Left ventricle myocardium inferior (tissue), 1 donor: ENCODE data around the gene CLDN3. TPM values are rescaled to one million over a fixed set of nuclear protein-coding genes. Genes with fewer than 3 reads are reported as not detected.
"Not testable (repeated sequence)": the region's sequence is repeated elsewhere in the genome, so short reads cannot be mapped to it uniquely, and the experiment has no call there.

ENCODE experiments used
- DNase-seq: peaks from one replicate; pipeline ENCODE4 v3.0.0-alpha.2; 2020
- H3K27ac ChIP-seq: fragments of 200-600 bp; replicated peaks from 2 replicates; pipeline ENCODE4 v1.8.0; 2021
- H3K27me3 ChIP-seq: fragments of 200-600 bp; 2 replicates; pipeline ENCODE4 v1.8.0; 2021; ENCODE audit warnings: low read depth
- H3K36me3 ChIP-seq: fragments of 200-600 bp; 2 replicates; pipeline ENCODE4 v1.8.0; 2021
- H3K4me1 ChIP-seq: fragments of 200-600 bp; 2 replicates; pipeline ENCODE4 v1.8.0; 2021
- H3K4me3 ChIP-seq: fragments of 200-600 bp; 2 replicates; pipeline ENCODE4 v1.8.0; 2021; ENCODE audit warnings: mild to moderate bottlenecking, moderate library complexity
- H3K9me3 ChIP-seq: fragments of 200-600 bp; replicated peaks from 2 replicates; pipeline ENCODE4 v1.8.0; 2021
- intact Hi-C: fragments of 100-400 bp; cut with micrococcal nuclease; formaldehyde crosslinking; loops from one replicate; pipeline ENCODE4 v1.11.0; 2022
- total RNA-seq: library from RNA; stranded (reverse); fragmentation: NEBNext Ultra II Directional; extraction: Animal tissue kit (Norgen Biotek cat#: 25700); gene quantifications from one replicate; pipeline ENCODE4 v1.2.1, GENCODE V29; 2021
- TF ChIP-seq, protein P1 (sequence below): fragments of 200-600 bp; IDR thresholded peaks from 2 replicates; pipeline ENCODE4 v1.8.0; 2021; ENCODE audit warnings: antibody characterized with exemption, mild to moderate bottlenecking, borderline replicate concordance
- donor health status: DM: no; HTN: yes; CAD: no; lungs with severe emphysema.

CLDN3 gene
- total RNA-seq, 1 donor from 2014 or later: not detected

DNA sequence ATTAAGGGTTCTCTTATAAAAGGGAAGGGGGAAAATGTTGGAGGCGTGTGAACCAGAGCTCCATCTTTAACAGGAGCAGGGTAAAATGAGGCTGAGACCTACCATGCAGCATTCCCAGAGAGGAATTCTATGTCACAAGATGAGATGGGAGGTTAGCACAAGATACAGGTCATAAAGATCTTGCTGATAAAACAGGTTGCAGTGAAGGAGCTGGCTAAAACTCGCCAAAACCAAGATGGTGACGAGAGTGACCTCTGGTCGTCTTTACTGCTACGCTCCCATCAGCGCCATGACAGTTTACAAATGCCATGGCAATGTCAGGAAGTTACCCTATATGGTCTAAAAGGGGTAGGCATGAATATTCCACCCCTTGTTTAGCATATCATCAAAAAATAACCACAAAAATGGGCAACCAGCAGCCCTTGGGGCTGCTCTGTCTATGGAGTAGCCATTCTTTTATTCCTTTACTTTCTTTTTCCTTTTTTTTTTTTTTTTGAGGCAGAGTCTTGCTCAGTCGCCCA, 21.2 kb upstream of the CLDN3 start:
- peaks cover 15% of the 10 kb centered on the region for H3K9me3 ChIP-seq
- intact Hi-C loops, H3K4me3 ChIP-seq, H3K27ac ChIP-seq, DNase-seq, H3K36me3 ChIP-seq, H3K4me1 ChIP-seq: not testable (repeated sequence)
- H3K27me3 ChIP-seq: peaks cover 41% of the 10 kb centered on the region

DNA sequence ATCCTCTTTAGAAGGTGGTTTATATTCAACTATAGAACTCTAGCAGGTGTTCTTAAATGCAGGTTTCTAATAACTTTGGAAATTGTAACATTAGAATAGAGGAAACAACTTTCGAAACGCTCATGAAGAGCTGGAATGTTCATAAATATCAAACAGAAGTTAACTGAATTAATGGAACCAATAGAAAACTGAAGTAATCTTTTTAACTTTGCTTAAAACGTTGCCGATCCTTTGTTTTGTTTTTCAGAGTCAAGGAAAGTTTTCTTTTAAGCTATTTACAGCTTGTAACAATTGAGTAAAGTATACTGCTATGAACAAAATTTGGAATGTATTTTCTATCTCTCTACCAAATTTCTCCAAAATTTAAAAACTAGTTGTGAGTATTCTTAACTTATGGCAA, 19.0 kb upstream of the CLDN3 start:
- TF ChIP-seq, protein P1, sequence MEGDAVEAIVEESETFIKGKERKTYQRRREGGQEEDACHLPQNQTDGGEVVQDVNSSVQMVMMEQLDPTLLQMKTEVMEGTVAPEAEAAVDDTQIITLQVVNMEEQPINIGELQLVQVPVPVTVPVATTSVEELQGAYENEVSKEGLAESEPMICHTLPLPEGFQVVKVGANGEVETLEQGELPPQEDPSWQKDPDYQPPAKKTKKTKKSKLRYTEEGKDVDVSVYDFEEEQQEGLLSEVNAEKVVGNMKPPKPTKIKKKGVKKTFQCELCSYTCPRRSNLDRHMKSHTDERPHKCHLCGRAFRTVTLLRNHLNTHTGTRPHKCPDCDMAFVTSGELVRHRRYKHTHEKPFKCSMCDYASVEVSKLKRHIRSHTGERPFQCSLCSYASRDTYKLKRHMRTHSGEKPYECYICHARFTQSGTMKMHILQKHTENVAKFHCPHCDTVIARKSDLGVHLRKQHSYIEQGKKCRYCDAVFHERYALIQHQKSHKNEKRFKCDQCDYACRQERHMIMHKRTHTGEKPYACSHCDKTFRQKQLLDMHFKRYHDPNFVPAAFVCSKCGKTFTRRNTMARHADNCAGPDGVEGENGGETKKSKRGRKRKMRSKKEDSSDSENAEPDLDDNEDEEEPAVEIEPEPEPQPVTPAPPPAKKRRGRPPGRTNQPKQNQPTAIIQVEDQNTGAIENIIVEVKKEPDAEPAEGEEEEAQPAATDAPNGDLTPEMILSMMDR: no peak
- Histone ChIP-seq H3K27ac (no peak overlapping the region), H3K4me1 (no peaks in the 10 kb centered on the region), H3K27me3 (peaks cover 22% of the 10 kb centered on the region), H3K4me3 (no peak overlapping the region), H3K9me3 (peaks cover 12% of the 10 kb centered on the region), H3K36me3 (no peaks in the 10 kb centered on the region)
- DNase-seq: no peak
- intact Hi-C loops: no loop called here

DNA sequence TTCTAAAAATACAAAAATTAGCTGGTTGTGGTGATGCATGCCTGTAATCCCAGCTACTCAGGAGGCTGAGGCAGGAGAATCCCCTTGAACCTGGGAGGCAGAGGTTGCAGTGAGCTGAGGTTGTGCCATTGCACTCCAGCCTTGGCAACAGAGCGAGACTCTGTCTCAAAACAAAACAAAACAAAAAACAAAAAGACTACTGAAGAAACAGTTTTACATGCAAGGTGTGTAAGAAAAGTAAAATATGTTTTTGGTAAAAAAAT, 17.6 kb upstream of the CLDN3 start:
- intact Hi-C loops, DNase-seq, H3K36me3 ChIP-seq, H3K27ac ChIP-seq, H3K4me1 ChIP-seq, H3K4me3 ChIP-seq: not testable (repeated sequence)
- Histone ChIP-seq H3K9me3 (peaks cover 12% of the 10 kb centered on the region), H3K27me3 (peaks cover 18% of the 10 kb centered on the region)

DNA sequence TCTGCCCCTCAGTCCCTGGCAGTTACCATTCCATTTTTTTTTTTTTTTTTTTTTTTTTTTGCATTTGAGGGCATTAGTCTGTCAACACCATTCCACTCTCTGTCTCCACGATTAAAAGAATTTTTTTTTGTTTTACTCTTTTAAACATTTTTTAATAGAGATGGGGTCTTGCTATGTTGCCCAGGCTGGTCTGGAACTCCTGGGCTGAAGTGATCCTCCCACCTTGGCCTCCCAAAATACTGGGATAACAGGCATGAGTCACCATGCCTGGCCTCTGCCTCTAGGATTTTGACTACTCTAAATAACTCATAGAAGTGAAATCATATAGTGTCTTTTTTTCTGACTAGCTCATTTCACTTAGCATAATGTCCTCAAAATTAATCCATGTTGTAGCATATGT, 16.5 kb upstream of the CLDN3 start:
- intact Hi-C loops: no loop called here

DNA sequence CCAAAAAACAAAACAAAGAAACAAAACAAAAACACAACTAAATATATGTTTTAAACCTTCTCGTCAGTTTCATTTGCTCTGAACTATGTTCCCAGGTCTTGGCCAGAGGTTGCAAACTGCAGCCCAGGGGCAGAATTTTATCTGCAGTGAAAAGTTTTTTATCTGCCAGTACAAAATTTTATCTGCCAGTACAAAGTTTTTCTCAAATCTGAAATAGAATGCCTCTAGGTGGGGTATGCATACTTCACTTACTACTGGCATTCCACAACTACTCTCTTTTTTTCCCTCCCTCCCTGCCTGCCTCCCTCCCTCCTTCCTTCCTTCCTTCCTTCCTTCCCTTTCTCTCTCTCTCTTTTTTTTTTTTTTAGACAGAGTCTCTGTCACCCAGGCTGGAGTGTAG, 9.4 kb upstream of the CLDN3 start:
- Histone ChIP-seq H3K27me3 (peaks cover 33% of the 10 kb centered on the region), H3K4me3 (no peak overlapping the region), H3K4me1 (no peaks in the 10 kb centered on the region), H3K9me3 (peaks cover 6% of the 10 kb centered on the region), H3K36me3 (no peaks in the 10 kb centered on the region), H3K27ac (no peak overlapping the region)
- TF ChIP-seq, protein P1: no peak
- DNase-seq: no peak
- intact Hi-C loops: no loop called here

More for the DNA sequence above, 16.5 kb upstream of the CLDN3 start:
- Histone ChIP-seq H3K9me3 (peaks cover 18% of the 10 kb centered on the region), H3K4me3 (no peak overlapping the region), H3K4me1 (no peaks in the 10 kb centered on the region), H3K36me3 (no peaks in the 10 kb centered on the region), H3K27me3 (peaks cover 8% of the 10 kb centered on the region), H3K27ac (no peak overlapping the region)
- TF ChIP-seq, protein P1: no peak
- no peak for DNase-seq

DNA sequence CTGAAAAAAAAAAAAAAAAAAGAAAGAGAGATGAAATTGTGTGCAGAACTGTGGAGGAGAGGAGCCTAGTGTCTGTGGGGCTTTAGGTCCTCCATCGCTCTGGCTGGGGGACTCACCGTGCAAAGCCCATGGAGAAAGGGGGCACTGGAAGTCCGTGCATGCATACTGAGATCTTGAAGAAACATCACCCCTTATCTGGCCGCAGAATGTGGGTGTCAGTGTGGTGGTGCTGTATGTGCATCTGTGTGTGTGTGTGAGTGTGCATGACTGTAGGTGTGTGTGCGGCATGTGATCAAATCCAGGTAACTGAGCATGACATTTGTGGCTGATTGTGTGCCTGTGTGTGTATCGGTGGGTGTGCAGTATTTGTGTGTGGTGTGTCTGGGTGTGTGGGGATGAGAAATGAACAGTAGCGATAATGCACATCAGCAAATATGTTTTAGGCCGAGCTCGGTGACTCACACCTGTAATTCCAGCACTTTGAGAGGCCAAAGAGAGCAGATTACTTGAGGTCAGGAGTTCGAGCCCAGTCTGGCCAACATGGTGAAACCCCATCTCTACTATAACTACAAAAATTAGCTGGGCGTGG, 8.8 kb upstream of the CLDN3 start:
- Histone ChIP-seq H3K36me3 (no peaks in the 10 kb centered on the region), H3K27ac (no peak overlapping the region), H3K27me3 (peaks cover 39% of the 10 kb centered on the region), H3K4me3 (no peak overlapping the region), H3K4me1 (no peaks in the 10 kb centered on the region), H3K9me3 (peaks cover 6% of the 10 kb centered on the region)
- DNase-seq: no peak
- intact Hi-C loops: no loop called here
- TF ChIP-seq, protein P1: no peak
